Astrocyte of the spinal cord (primary cell): ENCODE results near the gene NDST1.

ENCODE experiments used
- DNase-seq: peaks from one replicate; pipeline ENCODE4 v3.0.0; 2011; ENCODE audit warnings: low read depth, low spot score
- H3K4me3 ChIP-seq: 2 replicates; pipeline ENCODE4 v1.5.1; 2011; ENCODE audit warnings: low read depth, mild to moderate bottlenecking, low read length, moderate library complexity
- CTCF ChIP-seq: IDR thresholded peaks from 2 replicates; pipeline ENCODE4 v1.5.1; 2012; ENCODE audit warnings: low read depth, mild to moderate bottlenecking, low read length, inconsistent platforms
- in situ Hi-C: cut with HindIII; loops from 2 replicates; pipeline ENCODE4 v1.10.0; 2017; ENCODE audit warnings: low sequenced_read_pairs

NDST1 gene

GRCh38 chr5:150510460-150511263 is 2.7 kb downstream of the NDST1 start:
- H3K4me3 ChIP-seq = no peak overlapping the region
- no peak for TF ChIP-seq CTCF
- DNase-seq = peak; percentile 29
- in situ Hi-C loops = no loop called here

GRCh38 chr5:150511578-150512367 is 3.8 kb downstream of the NDST1 start:
- DNase-seq = peak; percentile 73
- TF ChIP-seq CTCF = no peak
- no peak overlapping the region for H3K4me3 ChIP-seq
- in situ Hi-C loops = no loop called here

GRCh38 chr5:150512368-150512747 is 4.4 kb downstream of the NDST1 start:
- in situ Hi-C loops = no loop called here

GRCh38 chr5:150513375-150514309 is 5.7 kb downstream of the NDST1 start:
- peak; percentile 24 for TF ChIP-seq CTCF
- H3K4me3 ChIP-seq = no peak overlapping the region
- in situ Hi-C loops = no loop called here
- DNase-seq = peak; percentile 23

More at GRCh38 chr5:150512368-150512747, 4.4 kb downstream of the NDST1 start:
- no peak for DNase-seq
- TF ChIP-seq CTCF = no peak
- no peak overlapping the region for H3K4me3 ChIP-seq

GRCh38 chr5:150514708-150515211 is 6.8 kb downstream of the NDST1 start:
- in situ Hi-C loops = no loop called here
- peak; percentile 24 for DNase-seq
- TF ChIP-seq CTCF = no peak
- H3K4me3 ChIP-seq = no peak overlapping the region

- DNase-seq = no peak
- in situ Hi-C loops = no loop called here
Measured at GRCh38 chr5:150515446-150515845, 7.5 kb downstream of the NDST1 start.

More at GRCh38 chr5:150515446-150515845, 7.5 kb downstream of the NDST1 start:
- H3K4me3 ChIP-seq = no peak overlapping the region
- TF ChIP-seq CTCF = no peak
